ENCODE data around the gene TMEM38A. TPM values are rescaled to one million over a fixed set of nuclear protein-coding genes. Genes with fewer than 3 reads are reported as not detected.
"Not testable (repeated sequence)": the region's sequence is repeated elsewhere in the genome, so short reads cannot be mapped to it uniquely, and the experiment has no call there.

Gene TMEM38A
- polyA plus RNA-seq, 3 donors: 7.9 to 9.3 (median 8.0) TPM

GRCh38 chr19:16631465-16631864 lies 29.5 kb upstream of the TMEM38A start:
- no peak for DNase-seq (ENCODE audit: low read depth in 3 of 3, low spot score in 2 of 3)

DNA sequence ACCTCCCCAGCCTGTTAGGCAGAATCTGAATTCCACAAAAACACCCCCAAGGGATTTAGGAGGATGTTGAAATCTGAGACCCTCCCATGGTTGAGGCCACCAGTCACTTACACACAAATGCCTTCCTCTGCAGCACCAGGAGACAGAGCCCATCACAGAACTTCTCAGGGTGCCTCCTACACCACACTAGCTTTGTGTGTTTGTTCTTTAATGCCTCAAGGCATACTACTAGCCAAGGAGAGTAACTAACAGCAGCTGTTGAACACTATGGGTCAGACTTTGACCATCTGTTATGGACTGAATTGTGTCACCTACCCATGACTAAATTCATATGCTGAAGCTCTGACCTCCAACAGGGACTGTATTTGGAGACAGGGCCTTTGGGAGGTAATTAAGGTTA lies 23.4 kb upstream of the TMEM38A start:
- no peak for DNase-seq (ENCODE audit: low read depth in 3 of 3, low spot score in 2 of 3)

DNA sequence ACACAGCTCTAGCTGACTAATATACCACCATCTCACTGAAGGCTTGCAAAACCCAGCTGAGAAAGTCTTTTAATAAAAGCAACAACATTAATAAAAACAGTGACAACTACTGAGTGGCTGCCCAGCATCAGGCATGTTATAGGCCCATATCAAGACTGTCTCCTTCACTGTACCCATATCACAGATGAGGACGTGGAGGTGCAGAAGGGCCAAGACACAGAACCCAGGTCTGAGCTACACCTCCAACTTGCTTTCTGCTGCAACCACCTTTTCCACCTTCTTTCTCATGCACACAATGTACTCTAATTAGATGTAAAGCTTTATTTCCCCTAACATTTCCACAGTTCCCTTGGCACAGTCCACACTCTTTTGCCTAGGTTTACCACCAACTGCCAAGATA lies 22.3 kb upstream of the TMEM38A start:
- no peak for DNase-seq (ENCODE audit: low read depth in 3 of 3, low spot score in 2 of 3)

- DNase-seq (ENCODE audit: low read depth in 3 of 3, low spot score in 2 of 3): no peak
Measured at GRCh38 chr19:16640951-16641350, 20.0 kb upstream of the TMEM38A start.

DNA sequence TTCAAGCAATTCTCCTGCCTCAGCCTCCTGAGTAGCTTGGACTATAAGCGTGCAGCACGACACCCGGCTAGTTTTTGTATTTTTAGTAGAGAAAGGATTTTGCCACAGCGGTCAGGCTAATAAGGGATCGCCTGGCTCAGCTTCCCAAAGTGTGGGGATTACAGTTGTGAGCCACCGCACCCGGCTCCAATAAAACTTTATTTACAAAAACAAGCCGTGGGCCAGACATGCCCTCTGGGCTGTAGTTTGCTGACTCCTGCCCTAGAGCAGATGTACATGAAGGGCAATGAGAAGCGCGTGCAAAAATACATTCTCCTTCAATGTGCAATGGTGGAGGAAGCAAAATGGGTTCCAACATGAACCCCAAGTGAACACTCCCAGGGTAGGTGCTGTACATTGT lies 19.2 kb upstream of the TMEM38A start:
- no peak for DNase-seq (ENCODE audit: low read depth in 3 of 3, low spot score in 2 of 3)

DNA sequence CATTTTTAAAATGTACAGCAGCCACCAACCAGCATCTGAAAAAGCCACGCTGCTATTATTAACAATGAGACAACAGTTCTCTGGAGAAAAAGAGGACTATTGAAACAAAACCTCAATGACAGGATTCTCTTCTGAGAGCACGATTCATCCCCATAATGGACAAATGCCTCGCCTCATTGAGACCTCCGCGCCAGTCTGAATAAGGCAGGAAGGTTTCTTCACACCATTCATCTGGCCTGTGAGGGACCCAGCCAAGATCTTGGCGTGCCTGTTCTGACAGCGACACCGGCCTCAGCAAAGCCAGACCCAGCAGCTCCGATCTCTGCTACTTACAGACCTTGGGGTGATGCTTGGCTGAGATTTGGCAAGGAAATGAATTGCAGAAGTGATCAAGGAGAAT lies 15.8 kb upstream of the TMEM38A start:
- DNase-seq (ENCODE audit: low read depth in 3 of 3, low spot score in 2 of 3): no peak

- DNase-seq (ENCODE audit: low read depth in 3 of 3, low spot score in 2 of 3): no peak
Measured at GRCh38 chr19:16649734-16650133, 11.2 kb upstream of the TMEM38A start.

GRCh38 chr19:16650821-16651220 lies 10.1 kb upstream of the TMEM38A start:
- no peak for DNase-seq (ENCODE audit: low read depth in 3 of 3, low spot score in 2 of 3)

DNA sequence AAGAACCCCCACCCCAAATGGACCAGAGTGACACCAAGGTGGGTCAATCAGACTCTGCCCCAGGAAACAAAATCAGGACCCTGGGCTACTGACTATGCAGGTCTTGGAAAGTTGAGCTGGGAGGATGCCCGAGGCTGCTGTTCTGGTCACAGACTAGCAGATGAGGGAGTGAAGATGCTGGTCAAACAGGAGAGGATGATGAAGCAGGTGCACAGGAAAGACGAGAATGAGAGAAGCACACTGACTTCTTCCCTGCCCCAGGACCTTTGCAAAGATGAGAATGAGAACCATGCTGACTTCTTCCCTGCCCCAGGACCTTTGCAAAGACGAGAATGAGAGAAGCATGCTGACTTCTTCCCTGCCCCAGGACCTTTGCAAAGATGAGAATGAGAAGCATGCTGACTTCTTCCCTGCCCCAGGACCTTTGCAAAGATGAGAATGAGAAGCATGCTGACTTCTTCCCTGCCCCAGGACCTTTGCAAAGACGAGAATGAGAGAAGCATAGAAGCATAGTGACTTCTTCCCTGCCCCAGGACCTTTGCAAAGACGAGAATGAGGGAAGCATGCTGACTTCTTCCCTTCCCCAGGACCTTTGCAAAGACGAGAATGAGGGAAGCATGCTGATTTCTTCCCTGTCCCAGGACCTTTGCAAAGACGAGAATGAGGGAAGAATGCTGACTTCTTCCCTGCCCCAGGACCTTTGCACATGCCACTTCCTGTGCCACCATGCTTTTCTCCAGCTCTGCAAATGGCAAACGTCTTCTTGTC lies 9.3 kb upstream of the TMEM38A start:
- DNase-seq (ENCODE audit: low read depth in 3 of 3, low spot score in 2 of 3): not testable (repeated sequence)

DNA sequence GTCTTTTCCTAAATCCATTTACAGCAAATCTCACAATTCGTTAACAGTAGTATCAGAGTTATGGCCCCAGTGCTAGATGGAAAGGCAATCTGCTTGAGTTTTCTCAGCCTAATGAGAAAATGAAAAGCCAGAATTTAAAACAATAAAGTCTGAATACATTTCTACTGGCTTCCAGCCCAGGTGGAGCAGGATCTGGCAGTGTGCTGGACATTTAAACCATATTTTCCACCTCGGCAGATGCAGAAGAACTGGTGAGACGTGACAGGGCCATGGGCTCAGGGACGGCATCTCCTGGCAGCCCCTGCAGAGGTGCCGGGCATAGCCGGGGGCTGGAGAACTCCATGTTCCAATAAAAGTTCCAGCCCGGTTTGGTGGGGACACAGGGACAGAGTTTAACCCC lies 8.1 kb upstream of the TMEM38A start:
- no peak for DNase-seq (ENCODE audit: low read depth in 3 of 3, low spot score in 2 of 3)

DNA sequence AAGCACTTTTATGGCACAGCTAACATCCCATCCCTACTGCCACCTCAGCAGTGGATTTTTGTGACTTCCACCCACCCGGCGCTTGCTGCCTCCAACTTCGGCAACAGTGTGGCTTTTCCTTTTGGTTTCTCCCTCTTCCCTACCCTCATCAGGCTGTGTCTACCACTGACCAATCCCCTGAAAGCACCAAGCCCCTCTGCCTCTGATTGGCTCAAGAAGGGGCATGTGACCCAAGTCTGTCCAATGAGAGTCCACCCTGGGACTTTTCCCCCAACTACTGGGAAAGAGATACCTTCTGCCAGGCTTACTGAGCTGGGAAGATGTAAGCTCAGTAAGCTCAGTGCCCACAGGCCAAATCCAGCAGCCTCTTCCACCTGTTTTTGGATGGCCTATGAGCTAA lies 6.8 kb upstream of the TMEM38A start:
- no peak for DNase-seq (ENCODE audit: low read depth in 3 of 3, low spot score in 2 of 3)

GRCh38 chr19:16654627-16655026 lies 6.3 kb upstream of the TMEM38A start:
- DNase-seq (ENCODE audit: low read depth in 3 of 3, low spot score in 2 of 3): no peak

- DNase-seq (ENCODE audit: low read depth in 3 of 3, low spot score in 2 of 3): no peak
Measured at GRCh38 chr19:16655727-16656126, 5.2 kb upstream of the TMEM38A start.

DNA sequence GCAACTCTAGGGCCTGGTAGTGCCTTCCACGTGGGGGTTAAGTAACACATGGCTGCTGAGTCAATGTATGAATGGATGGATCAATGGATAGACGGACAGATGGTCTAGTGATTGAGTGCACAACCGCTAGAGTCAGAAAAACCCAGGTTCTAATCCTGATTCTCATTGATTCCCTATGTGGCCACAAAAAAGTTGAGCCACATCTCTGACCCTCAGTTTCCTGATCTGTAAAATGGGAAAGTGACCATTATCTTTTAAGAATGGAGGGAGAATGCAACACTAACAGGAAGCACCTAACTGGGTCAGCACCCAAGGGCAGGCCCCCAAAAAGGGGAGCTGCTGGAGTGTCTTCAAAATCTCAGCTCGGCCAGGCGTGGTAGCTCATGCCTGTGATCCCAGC lies 3.6 kb upstream of the TMEM38A start:
- DNase-seq (ENCODE audit: low read depth in 3 of 3, low spot score in 2 of 3): no peak

DNA sequence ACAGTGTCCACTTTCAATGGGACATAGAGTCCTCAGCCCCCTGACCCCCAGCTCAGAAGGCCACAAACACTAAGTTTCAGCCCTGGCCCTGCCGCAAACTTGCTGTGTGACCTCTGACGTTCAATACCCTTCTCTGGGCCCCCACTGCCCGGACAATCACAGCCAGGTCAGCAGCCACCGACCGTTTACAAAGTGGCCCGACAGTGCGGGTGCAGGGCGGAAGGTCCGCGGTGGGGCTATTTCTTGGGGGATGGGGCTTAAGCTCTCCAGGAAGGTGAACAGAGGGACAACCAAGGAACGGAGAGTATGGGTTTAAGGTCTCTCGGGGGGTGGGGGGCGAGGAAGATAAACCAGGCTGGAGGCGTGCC lies 1.5 kb upstream of the TMEM38A start:
- DNase-seq (ENCODE audit: low read depth in 3 of 3, low spot score in 2 of 3): no peak

GRCh38 chr19:16659832-16660708 lies 869 bp upstream of the TMEM38A start, which contains the start of gene SMIM7:
SMIM7 (minus strand) TSS chr19:16660144; CDS start chr19:16660110, 34 bp downstream.
- DNase-seq (ENCODE audit: low read depth in 3 of 3, low spot score in 2 of 3): peak; percentile 97 to 98 (median 98)

DNA sequence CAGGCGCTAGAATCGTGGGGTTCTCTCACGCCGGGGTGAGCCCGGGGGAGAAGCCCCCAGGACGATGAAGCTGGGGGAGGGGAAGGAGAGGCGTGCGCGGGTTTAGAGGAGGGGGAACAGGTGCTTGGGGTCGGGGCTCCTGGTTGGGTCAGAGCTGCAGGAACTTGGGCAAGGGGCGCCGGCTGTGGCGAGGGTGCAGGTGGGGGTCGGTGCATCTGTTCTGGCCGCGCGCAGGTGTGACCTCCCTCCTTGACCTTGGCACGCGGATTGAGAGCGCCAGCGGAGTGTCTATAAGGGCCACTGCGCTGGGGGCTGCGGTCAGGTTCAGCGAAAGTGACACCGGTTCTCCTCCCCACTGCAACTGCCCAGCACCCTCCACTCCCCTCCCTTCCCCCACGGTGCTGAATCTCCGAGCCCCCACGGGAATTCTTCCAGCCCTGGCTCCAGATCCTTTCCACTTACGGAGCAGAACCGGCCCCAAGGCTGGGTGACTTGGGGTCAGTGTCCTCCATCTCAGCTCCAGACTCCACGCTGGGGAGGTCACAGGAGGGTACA lies 618 bp downstream of the TMEM38A start:
- DNase-seq (ENCODE audit: low read depth in 3 of 3, low spot score in 2 of 3): no peak

GRCh38 chr19:16668176-16668575 lies 7.2 kb downstream of the TMEM38A start:
- no peak for DNase-seq (ENCODE audit: low read depth in 3 of 3, low spot score in 2 of 3)

- not testable (repeated sequence) for DNase-seq (ENCODE audit: low read depth in 3 of 3, low spot score in 2 of 3)
Measured at GRCh38 chr19:16668702-16669101, 7.8 kb downstream of the TMEM38A start.

- no peak for DNase-seq (ENCODE audit: low read depth in 3 of 3, low spot score in 2 of 3)
Measured at GRCh38 chr19:16670291-16670690, 9.4 kb downstream of the TMEM38A start.

DNA sequence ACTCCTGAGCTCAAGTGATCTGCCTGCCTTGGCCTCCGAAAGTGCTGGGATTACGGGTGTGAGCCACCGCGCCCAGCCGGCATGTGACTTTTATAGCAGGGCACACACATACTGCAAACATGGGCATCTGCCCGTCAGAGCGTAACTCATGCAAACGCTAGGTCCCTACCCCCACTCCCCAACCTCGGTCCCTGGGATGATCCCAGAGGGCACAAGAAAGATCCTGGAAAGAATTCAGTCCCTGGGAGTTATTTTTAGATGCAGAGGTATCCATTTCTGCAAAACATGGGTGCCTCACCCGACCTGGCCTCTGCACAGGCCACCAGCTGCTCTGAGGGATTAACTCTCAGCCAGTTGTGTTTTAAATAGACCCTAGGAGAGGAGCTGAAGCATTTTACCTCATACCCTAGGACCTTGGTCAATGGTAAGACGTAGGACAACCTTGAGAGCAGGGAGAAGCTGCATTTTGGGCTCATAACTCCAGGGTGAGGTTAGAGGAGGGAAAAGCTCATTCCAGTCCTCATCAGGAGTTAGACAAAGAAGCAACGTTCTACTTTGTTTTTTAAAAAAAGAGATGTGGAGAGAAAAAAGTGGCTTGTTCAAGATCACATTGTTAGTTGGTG lies 10.8 kb downstream of the TMEM38A start:
- no peak for DNase-seq (ENCODE audit: low read depth in 3 of 3, low spot score in 2 of 3)

All from right renal cortex interstitium (tissue), 3 donors.